GM19035 (cell line): ENCODE data around the gene APOA4.
A peak's percentile ranks its signal among the peaks of the same experiment; 100 is the strongest.

Source experiments
- ATAC-seq: cut with Tn5 transposase; IDR thresholded peaks from one replicate; pipeline ENCODE4 v1.9.1; 2021; ENCODE audit not compliant: unreplicated experiment

The APOA4 gene

DNA sequence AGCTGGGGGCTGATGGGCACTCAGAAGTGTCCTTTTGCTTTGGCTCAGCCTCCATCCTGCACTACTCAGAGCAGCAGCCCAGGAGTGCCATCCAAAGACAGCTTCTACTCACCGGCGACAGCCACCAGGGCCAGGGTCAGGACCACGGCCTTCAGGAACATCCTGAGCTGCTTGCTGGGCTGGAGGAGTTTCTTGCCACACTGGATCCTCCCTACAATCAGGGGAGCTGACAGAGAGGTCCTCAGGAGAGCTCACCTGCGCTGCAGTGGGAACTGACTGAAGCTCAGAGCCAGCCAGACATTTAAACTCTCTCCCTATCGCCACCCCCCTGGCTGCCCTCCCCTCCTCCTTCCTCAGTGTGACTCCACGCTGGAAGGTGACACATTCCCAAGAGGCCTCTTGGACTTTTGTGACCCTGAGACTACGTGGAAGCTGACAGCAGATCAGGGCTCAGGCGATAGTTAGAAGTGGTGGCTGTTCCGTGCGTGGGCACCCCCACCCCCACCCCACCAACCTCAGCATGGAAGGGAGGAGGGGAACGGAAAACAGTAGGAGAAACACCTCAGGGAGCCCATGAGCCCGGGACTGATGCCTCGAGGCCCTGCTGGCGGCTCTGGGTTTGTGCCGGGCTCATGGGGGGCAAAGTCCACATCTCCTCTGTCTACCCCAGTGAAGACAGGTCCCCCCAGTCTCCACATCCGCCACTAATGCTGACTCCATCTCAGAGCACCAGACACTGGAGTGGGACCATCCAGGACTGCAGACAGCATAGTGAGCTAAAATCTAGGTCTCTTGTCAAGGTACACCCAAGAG, at the start of gene APOA4:
Gene APOA4, minus strand, starts transcription at position 274 of the 813 bp plus-strand sequence. Its CDS starts 113 bp downstream, at position 161.
- ATAC-seq: no peak

DNA sequence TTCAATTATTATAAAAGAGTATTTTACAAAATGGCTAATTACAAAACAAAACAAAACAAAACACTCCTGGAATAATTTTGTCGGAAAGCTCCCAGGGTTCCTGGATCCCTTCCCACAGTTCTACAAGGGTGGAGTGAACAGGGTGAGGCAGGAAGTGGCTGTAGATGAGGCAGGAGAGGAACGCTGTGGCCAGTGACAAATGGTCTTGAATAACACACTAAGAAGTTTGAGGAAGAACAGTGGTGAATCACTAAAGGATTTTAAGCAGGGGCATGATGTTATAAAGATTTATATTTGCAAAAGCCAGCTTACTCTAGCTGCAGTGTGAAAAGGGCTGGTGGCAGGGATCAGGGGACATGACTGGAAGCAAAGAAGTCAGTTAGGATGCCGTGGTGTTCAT, 48.1 kb upstream of the APOA4 start:
- no peak for ATAC-seq

DNA sequence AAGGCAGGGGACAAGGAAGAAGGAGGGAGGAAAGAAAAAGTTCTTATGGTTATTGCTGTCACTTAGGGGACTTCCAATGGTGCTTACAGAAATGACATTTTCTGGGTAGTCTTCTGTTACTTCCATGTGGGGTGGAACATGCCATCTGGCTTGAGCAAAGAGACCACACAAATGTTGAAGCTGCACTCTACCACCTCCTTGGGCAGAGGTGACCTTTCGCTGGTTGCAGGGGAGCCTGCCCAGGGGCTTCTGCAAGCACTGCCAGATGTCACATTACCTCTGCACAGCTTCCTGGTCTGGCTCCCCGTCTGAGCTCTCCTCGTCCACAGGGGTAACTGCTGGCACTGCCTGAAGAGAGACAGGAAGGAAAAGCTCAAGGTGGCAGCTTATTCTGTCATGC, 47.0 kb upstream of the APOA4 start:
- no peak for ATAC-seq

DNA sequence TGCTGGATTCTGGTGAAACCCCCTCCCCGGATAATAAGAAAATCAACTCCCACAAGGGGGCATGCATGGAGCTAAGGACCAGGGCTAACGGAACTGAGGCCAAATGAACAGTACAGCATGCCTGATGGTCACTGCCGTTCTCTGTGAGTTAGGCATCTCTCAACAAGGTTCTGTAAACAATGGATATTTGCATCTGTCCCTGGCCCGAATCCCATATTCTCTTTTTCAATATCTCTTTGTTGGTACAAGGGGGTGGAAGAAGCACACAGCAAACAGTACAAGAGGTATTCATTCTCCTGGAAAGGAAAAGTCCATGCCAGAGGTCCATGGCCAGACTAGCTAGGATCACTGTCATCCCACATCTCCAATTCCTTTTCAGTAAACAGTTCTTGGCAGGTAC, 46.5 kb upstream of the APOA4 start:
- ATAC-seq: no peak

DNA sequence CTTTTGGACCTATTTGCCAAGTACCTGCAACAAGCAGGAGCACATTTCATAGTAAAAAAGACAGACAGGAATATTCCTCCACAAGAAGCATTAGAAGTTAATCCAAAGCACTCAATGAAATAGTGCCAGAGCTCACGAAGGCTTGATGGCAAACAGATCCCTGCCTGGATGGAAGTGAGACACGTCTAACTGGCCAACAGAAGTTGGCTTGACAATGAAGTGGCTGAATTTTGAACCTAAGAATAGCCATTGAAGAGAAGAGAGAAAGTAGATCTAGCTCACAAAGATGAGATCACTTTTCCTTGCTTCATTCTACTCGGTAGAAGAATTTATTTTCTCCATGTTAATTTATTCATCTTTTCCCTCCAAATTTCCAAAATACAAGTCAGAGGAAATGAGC, 45.0 kb upstream of the APOA4 start:
- ATAC-seq: no peak

DNA sequence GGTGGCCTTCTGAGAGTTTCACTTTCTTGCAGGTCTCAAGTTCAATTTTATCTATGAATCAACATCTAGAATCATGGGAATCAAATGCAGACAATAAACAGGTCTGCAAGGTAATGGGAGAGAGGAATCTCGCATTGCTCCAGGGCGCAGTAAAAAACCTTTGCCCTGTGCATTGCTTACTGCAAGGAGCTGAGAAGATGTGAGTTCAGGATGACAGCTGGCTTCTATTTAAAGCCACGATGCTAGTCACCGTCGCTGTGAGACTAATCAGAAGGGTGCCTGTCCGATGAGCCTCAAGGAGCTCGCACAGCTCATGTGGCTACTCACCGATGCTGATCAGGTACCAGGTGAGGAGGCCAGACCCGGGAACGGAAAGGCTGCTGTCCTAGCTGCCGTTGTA, 44.5 kb upstream of the APOA4 start:
- no peak for ATAC-seq

DNA sequence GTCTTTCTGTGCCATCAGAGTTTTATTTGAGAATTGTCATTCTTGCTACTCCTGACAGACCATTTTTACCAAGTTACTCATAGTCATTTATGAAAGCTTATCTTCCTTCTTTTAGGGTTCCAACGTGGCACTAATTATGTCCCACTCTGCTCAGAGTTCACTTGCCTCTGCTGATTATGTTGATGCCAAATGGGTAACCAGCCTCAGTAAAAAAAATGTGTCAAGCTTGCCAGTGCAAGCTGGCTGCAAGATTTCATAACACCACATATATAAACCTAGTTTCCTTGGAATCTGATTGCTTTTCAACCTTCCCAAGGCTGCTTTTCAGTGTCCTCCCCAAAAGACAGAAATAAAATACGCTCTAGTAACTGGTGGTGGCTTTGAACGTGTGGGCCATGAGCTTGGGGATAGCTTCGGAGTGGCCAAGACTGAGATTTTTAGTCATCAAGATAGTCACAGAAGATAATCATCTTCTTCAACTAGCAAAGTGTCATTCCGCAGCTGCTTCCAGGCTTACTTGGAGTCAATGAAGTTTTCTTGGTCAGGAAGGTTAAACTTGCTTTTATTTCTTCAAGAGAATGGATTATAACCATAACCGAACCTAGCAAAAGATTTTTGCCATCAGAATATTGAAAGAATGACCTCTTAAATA, 43.8 kb upstream of the APOA4 start:
- no peak for ATAC-seq

DNA sequence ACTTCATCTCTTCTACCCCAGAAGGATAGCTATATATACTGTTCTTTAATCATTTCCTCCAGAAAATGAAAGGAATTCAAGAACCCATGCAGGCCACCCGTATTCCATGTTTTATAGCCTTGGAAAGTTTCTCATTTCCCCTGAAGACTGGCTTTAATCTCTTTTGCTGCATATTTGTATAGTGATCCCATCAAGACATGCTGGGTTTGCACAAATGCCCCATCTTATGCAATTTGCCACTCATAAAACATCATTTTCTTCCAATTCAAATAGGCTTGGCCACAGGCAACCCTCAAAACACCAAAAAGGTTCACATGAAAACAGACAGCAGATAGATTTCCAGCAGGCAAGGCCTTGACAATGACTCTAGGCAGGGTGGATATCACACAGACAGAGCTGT, 42.6 kb upstream of the APOA4 start:
- ATAC-seq: no peak

DNA sequence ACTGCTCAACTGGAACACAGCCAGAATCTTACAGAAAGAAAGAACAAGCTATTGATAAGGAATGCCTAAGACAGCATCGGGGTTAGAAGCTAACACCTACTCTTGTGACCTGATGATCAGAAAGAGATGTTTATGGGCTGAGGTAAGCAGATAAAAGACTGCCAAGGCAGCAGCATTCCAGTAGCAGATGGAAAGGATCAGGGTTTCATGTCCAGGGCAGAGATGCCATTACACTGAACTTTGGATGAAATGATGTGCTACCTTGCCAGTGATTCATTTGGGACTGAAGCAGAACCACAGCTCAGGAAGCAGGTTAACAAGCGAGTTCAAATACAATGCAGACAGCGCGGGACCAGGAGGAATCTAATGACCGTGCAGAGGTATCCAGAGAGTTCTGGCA, 41.4 kb upstream of the APOA4 start:
- no peak for ATAC-seq

DNA sequence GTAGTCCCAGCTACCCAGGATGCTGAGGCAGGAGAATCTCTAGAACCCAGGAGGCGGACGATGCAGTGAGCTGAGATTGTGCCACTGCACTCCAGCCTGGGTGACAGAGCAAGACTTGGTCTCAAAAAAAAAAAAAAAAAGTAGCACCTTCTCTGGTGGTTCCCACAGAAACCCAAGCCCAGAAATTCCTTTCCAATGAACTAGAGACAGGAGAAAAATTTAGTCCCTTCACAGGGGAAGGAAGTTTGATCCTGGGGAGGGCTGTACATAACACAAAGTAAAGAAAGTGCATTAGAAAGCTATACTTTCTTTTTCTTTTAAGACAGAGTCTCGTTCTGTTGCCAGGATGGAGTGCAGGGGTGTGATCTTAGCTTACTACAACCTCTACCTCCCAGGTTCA, 39.8 kb upstream of the APOA4 start:
- ATAC-seq: no peak

DNA sequence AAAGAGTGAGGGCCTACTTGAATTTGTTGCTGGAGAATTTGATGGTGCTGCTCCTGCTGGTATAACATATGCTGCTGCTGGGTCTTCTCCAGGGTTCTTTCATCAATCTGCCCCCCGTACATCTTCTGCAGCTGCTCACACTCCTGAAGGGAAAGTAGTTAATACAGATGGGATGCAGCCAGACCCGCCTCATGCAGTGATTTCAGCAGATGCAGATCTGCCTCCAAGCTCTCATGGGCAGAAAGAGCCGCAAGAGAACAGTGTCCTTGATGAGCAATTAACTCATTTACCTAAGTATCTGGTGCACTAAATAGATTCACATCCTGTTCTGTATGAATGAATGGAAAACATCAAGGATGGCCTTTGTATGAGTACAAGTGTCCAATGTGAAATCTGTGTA, 39.1 kb upstream of the APOA4 start:
- ATAC-seq: no peak

DNA sequence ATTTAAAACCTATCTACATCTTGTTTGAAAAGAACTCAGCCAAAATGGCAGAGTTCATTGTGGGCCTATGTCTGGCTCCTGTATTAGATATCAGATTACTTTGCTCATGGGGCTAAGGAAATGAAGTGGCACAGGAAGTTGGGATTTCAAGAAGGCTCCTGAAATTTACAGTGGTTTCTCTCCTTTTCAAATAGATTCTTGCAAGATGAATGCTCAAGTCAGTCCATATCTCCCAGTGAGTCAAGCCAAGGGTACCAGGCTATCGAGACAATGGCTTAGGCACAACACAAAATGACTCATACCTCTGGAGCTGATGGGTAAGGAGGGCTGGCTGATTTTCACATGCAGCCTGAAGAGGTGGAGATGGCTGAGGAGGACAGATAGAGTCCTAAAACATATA, 38.4 kb upstream of the APOA4 start:
- no peak for ATAC-seq

DNA sequence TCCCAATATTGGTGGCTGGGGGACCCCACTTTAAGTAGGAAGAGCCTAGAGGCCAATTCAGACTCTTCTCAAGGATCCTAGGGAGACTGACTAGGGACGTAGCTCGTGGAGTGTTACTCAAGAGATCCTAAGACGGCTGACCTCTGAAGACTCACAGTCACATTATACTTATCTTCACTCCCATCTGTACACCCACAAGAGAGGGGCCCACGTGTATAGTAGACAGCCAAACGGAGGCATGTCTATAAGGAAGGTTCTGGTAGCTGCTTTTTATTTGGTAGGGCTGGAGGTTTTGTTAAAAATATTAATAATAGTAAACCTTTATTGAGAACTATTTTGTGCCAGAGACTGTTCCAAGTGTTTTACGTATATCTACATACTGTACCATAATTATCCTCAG, 37.2 kb upstream of the APOA4 start:
- ATAC-seq: no peak

DNA sequence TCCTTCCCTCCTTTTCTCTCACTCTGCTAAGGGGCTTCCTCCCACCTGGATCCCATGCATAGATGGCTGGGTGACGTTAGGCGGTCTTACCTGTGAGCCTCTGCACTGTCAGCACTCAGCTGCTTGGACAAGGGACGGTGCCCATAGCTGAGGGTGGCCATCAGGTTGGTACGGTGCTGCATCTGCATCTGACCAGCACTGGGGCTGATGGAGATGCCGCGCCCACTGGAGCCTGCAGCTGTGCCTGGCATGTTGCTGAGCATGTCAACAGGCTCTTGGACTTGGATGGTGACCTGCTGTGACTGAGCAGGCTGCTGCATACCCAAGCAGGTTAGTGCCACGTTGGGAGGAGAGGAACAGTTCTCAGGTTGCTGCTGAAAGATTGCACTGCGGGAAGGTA, 36.1 kb upstream of the APOA4 start:
- no peak for ATAC-seq

DNA sequence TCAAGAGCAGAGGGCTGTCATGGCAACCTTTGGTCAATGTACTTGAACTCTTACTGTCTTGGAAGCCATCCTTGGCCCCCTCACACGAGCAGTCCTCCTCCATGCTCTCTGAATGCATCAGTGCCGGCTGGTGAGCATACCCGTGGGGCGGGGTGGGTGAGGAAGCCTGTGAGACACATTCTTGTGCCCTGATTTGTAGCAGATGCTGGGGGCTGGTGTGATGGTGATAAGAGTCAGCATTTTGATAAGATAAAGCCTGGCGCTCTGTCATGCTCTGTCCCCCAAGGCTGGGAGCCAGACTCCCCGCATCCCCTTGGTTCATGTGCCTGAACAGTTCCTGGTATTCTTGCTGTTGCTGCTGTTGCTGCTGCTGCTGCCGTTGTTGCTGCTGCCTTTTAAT, 34.8 kb upstream of the APOA4 start:
- no peak for ATAC-seq

DNA sequence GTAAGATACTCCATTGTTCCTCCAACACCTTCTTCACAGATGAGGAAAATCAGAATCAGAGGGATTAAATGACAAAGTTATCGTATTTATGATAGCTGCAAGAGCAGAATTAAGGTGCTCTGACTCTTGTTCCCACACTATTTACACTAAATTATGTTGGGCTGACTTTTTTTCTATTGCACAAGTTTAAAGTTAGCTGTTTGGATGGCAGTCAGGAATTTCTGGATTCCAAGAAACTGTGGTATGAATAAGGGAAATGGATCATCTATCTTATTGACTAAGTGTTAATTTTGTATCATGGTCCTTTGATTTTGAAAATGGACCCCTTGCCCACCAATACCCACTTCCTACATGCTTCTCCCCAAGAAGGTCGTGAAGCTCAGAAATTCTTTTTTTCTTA, 34.2 kb upstream of the APOA4 start:
- ATAC-seq: no peak

DNA sequence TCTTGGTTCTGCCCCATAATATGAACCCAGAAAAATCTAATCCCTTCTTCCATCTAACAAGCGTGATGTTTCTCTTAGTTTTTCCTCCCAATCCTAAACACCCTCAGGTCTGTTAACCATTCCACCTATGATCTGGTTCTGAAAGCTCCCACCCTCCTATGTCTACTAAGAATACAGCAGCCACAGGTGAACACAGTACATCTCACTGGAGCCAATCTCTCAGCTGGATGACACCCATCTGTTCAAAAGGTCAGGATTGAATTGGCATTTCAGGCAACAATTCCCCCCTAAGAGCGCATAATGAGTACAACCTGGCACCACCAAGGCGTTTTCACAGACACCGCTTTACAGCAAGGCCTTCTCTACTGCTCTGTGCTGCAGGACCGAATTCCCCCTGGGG, 33.3 kb upstream of the APOA4 start:
- ATAC-seq: no peak

DNA sequence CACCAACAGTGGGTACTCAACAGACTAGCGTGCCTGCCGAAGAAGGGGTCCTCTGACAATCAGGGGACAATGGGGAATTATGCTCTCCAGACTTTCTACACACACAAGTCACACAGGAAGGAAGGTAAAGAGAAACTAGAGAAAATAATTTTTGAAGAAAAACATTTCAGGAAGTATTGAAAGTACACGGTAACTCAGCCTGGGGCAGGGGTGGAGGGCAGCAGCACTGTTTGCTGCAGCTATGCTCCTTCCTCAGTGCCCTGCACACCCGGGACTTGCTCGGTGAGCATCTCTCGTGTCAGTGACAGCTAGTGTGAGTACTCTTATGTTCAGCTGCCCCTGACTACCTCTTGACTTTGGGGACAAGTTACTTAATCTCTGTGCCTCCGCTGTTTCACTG, 32.3 kb upstream of the APOA4 start:
- ATAC-seq: no peak

DNA sequence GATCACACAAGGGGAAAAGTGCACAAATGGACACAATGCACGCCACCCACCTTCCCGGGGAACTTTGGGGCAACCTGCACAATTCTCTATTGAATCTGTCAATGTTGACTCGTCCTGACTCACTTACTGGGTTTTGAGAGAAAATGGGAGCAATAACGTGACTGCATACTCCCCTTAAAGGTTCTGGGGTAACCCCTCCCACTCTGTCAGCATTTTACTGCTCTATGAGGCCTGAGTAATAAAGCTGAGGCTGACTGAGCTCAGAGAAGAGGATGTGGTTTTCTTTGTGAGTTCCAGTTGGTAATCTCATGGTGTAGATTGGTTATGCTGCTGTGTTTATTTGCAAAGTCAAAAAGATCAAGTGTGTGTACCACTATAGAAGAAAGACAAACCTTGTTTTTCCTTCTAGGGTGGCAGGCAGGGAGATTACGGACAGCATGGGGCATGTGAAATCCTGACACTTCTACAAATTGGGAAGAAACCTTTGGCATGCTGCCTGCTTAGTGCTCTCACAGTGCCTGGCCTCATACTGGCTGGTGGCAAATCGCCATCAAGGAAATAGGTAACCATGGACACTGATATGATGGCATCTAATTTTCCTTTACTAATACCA, 30.5 kb upstream of the APOA4 start:
- peak; percentile 95 for ATAC-seq

DNA sequence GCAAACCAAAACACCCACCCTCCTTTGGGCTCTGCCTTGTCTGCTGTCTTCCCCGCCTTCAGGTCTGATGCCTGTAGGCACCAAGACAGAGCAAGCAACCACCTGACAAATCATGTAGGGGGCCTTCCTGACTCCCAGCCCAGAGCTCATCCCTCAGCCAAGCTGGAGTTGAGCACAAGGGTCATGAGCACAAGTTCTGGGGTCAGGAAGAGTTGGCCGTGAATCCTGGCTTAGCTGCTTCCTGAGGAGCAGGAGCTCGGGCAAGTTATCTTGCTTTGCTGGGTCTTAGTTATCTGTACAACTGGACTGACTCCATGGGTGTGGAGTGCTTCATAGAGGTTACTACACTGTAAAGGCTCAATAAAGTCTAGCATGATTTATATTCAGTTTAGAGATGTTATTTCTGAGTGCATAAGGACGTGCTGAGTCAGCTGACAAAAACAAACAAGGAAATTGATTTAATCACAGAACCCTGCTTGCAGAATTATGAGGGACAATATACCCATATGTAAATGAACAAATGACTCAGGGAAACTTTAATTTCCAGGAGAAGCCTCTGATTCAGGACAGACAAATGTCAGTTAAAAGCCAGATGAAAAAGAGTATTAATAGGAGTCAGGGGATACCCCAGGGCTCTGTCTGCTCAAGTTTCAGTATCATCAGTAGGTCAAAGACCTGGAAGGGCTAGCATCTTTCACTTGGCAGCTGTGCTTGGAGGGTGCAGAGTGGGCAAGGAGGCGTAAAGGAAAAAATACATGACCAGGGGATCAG, 29.3 kb upstream of the APOA4 start:
- ATAC-seq: no peak

DNA sequence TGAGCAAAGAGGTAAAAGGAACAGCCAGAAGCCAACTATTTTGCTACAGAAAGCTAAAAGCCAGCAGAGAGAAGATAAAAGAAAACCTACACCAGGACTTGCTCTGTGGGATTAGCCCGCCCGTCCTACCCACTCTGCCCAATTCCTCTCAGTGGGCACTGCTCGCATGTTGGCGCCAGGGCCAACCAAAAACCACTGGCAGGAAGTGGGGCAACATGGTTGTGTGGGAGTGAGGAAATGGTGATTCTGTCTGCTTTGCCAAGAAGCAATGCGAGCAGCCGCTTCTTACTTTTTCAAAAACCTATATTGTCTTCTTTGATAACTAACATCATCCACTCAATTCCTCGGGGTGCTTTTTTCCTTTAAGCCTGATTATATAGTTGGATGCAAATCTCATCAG, 28.5 kb upstream of the APOA4 start:
- ATAC-seq: no peak

DNA sequence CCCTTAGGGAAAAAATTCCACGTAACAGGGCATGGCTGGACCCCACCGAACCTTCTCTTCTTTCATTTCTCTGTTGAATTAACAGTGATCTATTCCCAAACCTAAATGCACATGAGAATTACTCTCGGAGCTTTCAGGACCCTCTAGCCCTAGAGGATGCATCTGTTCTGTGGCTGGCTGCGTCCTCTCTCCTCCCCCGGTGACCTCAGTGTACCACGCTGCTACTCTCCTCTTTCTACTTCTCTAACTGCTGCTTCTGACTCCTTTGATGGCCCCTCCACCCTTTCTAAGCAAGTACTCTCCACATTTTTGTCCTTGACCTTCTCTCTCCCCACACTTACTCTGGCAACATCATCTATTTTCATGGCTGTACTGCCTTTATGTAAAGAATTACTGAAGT, 26.4 kb upstream of the APOA4 start:
- ATAC-seq: no peak
